Breast epithelium (tissue), 3 donors: ENCODE results near the gene PDE4A.

Experiments
- CTCF ChIP-seq, 3 donors: fragments of 450-650 bp; IDR thresholded peaks; one replicate each; pipeline ENCODE4 v1.5.1; 2016 to 2017; ENCODE audit warnings: antibody characterized with exemption in 3 of 3, mild to moderate bottlenecking in 3 of 3, moderate library complexity in 3 of 3
- POLR2A ChIP-seq: fragments of 450-650 bp; IDR thresholded peaks from one replicate; pipeline ENCODE4 v1.6.1; 2016; ENCODE audit warnings: antibody characterized with exemption, mild to moderate bottlenecking, moderate library complexity
- POLR2AphosphoS5 ChIP-seq, 3 donors: sonication (generic); formaldehyde crosslinking; IDR thresholded peaks; one replicate each; pipeline ENCODE4 v1.6.1; 2017; ENCODE audit warnings: antibody characterized with exemption in 3 of 3

DNA sequence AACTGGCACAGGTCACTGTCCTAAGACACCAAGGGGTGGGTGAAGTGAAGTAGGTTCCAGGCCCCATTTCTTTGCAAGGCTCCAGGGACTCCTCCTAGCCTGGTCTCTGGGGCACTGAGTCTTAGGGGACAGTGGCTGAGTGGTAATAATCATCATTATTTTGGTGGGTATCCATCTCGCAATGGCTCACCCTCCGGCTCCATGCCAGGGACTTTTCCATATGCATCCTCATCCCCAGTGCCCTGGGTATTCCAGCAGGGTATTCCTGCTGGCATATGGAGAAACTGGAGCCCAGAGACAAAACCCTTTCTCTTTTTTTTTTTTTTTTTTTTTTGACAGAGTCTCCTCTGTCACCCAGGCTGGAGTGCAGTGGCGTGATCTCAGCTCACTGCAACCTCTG is 2.5 kb downstream of the PDE4A start:
- TF ChIP-seq CTCF (IDR thresholded peaks at IDR 0.05) (no peak), POLR2A (no peak), POLR2AphosphoS5 (IDR thresholded peaks at IDR 0.05) (no peak)
